ENCODE measurements around the gene BOLL. TPM values are rescaled to one million over a fixed set of nuclear protein-coding genes. Genes with fewer than 3 reads are reported as not detected.
"Not testable (repeated sequence)": the region's sequence is repeated elsewhere in the genome, so short reads cannot be mapped to it uniquely, and the experiment has no call there.

Gene BOLL
- polyA plus RNA-seq, 10 donors = 0.79 to 2.5 (median 1.6) TPM

DNA sequence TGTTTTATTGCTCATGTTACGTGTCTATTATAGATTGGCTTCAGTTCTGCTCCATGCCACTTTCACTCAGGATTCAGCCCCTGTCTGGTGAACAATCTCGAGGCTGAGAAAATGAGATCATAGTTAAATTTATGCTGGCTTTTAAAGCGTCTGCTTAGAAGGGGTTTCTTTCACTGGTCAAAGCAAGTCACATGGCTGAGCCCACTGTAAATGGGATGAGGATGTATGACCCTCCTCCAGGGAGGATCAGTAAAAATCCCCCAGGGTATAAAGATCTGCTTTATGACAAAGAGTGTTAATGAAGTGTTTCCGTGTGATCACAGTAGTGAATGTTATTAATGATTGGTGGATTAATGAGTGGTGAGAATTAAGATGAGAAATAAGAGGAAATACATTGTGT is 13.1 kb upstream of the BOLL start:
- DNase-seq = no peak

DNA sequence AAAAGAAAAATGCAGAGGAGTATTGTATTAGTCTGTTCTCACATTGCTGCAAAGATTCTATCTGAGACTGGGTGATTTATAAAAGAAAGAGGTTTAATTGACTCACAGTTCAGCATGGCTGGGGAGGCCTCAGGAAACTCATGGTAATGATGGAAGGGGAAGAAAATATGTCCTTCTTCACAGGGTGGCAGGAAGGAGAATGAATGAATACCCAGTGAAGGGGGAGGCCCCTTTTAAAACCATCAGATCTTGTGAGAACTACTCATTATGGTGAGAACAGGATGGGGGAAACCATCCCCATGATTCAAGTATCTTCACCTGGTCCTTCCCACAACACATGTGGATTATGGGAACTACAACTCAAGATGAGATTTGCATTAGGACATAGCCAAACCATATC is 10.2 kb upstream of the BOLL start:
- no peak for DNase-seq

DNA sequence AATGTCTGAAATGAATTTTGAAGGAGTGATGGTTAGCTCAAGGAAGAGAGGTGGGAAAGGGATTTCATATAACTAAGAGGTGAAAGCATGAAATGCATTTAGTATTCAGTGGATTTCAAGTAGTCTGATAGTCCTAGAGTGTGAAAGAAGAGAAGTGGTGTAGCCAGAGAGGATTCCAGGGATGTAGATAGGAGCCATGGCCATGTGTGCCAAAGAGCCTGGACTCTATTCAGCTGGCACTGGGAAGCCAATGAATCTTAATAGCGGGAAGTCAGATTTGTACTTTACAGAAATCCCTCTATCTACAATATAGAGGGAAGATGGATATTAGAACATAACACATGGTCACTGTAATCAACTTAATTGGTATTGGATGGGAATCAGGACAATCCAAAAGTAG is 8.3 kb upstream of the BOLL start:
- no peak for DNase-seq

DNA sequence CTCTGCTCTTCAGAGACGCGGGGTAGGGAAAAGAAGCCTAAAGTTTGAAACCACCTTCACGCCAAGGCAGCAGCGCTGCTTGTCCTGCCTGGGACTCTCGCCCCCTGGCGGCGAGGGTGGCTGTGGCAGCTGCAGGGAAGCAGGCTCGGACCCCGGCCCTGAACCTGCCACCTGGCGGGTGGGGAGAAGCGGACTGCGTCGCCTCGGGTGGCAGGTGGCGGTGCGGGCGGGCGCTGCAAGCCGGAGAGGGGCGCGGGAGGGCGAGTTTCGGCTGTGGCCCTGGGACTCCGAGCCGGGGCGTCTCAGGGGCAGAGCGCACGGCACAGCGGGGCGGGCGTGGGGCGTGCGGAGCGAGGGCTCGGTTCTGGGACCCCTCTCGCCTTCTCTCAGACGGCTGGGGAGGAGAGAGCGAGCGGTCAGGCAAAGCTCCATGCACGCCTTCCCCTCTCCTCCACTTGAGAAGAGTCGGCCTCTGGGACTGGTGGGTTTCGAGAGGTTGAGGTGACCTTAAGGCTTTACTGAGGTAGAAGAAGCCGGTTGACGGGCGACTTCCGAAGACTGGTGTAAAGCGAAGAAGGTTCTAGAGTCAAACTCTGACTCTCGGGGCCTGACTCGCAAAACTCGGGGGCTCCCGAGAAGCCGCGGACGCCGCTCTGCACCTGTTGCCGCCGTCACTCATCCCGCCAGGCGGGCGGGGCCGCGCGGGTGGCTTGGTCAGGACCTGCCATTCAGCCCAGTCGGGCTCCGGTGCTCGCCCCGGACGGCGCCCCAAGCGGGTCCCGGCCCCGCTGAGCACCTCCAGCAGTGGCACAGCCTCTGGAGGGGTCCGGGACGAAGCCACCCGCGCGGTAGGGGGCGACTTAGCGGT is 1.1 kb upstream of the BOLL start:
- peak; percentile 36 to 65 (median 36) for DNase-seq

DNA sequence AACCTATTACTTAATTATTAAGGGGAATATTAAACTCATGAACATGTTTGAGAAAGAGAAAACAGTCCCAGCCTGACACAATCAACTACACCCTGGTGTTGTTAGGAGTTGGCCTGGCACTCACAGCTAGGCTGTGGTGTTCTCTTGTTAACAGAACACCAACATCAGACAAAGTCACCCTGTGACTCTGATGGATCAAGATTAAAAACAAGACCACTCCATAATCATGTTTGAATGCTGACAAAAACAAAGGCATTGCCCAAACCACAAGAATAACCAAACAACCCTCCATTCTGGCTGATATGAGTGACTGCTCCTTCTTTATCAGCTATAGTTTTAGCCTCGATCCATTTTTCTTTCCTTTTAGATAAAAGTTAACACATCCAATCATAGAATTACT is 3.0 kb downstream of the BOLL start:
- no peak for DNase-seq

DNA sequence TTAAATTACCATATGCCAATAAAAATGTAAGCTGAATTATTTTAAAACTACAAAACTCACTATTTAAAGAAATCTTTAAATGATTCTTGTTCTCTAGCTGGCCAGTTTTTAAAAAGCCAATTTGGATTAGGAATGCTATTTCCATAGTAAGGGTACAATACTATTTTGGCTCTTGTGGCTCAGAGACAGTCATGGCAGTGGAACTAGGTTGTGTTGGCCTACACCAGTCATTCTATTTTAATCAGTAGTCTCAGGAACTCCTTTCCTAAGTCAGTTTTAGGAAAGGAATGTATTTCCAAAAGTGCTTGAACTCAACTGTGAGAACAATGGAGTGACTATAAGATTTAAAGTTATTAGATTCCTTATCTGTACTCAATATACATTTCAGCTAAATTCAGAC is 5.9 kb downstream of the BOLL start:
- DNase-seq = no peak

DNA sequence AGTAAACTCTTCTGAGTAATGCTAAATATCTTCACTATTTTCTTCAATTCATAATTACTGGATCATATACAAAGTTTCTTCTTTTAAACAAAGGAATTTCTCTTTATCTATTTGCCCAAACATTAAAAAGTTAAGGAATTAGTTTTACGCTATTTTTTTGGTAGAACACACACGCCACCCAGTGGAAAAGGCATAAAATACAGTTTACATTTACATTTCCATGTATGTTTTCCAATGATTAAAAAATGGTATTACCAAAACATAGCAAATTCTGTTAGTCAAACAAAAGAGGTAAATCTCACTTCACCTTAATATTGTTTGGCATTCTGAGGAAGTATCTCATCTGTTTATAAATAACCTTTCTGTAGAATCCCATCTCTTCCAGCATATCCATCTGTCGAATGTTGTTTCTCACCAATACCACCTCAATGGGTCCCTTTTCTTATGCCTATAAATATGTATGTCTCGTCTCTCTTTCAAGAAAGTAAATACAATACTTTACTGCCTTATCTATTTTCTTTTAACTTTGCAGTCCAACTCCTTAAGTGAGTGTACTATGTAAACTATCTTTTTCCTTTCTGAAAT is 7.2 kb downstream of the BOLL start:
- peak; percentile 38 to 54 (median 47) for DNase-seq

DNA sequence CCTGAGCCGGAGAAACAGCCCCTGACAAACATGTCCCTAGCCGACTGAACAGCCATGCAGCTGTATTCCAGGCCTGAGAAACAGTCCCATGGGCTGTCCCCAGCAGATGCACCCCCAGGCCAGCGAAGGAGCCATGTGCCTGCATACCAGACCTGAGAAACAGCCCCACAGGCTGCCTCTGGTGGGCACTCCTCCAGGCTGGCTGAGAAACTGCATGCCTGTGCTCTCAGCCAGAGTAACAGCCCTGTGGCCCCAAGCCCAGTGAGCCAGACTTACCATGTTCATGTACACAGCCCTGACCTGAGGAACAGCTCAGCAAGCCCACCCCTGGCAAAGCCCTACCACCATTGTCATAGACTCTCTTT is 24.8 kb downstream of the BOLL start:
- no peak for DNase-seq

DNA sequence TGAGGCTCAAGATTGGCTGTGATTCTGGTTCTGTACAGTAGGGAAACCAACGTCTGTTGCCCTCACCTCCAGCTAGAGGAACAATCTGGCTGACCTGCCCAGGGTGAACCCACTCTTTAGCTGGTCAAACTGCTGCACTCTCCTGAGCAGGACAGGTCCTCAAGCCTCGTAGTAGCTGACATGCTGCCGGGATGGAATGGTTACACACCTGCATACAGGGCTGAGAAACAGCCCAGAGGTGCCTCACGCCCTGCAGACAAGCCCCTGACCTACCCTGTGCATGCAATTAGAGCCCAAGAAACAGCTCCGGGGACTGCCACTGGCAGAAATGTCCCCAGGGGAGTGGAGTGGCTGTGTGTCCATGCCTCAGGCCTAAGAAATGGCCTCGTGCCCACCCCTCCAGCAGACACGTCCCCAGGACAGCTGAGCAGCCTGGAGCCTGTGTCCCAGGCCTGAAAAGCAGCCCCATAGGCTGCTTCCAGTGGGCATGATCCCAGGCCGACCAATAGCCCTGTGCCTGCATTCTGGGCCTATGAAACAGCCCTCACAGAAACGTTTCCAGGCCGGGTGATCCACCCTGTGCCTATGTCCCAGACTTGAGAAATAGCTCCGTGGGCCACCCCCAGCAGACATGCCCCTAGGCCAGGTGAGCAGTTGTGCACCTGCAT is 25.4 kb downstream of the BOLL start:
- DNase-seq = no peak

DNA sequence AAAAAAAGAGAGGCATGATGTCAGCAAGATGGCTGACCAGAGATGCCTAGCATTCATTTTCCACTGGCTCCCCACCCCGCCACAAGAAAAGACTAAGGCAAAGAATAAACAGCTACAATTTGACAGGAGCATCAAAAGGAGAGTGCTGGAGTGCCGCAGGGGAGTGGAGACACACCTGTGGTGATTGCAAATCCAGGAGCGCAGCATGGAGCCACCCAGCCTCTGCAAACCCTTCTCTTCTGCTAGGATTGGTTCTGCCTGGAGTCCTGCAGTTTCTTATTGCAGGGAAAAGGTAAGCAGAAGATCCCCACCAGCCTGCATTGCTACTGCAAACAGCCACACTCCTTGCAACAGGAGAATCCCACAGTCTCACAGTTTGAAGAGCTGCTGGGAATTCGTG is 26.1 kb downstream of the BOLL start:
- no peak for DNase-seq

DNA sequence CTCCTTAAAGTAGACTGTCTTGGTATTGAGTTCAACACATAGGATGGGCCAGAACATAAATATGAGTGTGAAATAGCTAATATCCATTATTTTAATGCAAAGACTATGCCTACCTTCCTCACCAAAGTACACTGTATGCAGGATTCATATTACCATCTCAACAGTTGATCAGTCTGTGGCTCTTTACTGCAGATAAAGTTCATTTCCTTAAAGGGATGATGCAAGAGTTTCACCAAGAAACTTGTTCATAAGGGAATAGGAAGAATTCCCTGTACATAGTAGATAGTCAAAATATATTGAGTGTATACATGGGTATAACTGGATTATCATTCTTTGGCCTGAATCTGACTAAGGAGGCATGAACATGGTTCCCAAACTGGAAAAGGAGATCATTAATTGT is 44.9 kb downstream of the BOLL start:
- DNase-seq = no peak

DNA sequence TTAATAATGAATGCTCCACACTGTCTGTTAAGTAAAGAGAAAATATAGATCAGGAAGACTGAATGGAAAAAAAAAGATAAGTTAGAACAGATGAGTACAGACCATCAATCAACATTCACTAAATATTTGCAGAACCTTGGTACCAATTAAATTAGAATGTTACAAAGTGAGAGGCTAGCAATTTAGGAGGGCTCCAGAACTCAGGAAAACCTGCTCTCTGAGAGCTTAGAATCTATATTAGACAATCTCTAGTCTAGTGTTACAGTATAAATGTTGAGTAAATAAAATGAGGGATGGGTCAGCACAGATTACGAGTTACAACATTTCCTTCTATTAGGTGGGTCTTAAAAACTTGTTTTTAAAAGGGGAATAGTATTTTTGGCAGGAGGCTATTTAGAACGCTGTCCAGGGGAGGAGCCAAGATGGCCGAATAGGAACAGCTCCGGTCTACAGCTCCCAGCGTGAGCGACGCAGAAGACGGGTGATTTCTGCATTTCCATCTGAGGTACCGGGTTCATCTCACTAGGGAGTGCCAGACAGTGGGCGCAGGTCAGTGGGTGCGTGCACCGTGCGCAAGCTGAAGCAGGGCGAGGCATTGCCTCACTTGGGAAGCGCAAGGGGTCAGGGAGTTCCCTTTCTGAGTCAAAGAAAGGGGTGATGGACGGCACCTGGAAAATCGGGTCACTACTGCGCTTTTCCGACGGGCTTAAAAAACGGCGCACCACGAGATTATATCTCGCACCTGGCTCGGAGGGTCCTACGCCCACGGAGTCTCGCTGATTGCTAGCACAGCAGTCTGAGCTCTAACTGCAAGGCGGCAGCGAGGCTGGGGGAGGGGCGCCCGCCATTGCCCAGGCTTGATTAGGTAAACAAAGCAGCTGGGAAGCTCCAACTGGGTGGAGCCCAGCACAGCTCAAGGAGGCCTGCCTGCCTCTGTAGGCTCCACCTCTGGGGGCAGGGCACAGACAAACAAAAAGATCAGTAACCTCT is 56.3 kb downstream of the BOLL start:
- DNase-seq = not testable (repeated sequence)

DNA sequence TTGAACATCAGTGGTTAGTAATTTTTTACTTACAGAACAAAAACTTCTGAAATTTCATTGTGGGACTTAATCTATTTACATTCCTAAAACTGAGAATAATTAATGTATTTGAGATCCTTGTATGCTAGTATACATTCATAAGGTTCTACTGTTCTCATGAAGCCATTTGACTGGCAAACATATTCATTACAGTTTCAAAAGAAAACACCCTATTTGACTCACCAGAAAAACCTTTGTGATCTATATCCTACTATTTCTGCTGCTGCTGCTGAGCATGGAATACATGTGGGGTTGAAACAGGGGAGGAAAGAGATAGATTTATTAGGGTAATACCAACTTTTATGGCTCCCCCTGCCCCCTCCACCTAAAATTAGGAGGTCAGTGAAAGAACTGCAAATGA is 58.1 kb downstream of the BOLL start:
- no peak for DNase-seq

DNA sequence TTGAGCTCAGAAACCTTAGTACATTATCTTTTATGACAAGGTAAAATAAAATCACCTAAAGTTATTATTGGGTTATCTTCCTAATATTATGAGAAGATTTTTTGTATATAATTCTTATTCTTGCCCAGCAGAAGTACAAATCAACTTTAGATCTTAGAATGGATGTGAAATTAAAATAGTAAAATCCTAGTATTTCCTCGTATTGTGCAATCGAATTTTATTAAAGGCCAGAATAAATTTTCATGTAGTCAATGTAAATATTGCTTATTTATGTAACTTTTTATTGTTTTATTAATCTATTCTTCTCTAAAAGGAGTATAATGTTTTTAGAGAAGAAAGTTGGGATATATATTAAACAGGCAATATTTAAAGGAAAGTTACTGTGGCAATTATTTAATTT is 67.3 kb downstream of the BOLL start:
- no peak for DNase-seq

DNA sequence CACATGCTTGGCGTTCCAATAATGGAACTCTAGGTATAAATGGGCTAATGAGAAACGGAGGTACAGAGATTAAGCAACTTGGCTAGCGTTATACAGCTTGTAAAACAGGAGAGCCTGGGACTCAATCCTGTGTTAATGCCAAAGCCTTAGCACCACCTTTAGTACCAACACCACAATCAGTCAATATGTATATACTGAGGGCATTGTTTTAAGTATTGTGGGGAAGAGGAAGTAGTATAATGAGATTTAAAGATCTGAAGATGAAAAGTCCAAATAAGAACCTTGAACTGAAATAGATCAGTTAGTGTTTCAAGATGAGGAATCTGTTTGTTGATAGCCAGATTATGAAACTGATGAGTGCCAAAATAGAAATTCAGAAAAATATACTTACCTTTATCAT is 71.8 kb downstream of the BOLL start:
- no peak for DNase-seq

DNA sequence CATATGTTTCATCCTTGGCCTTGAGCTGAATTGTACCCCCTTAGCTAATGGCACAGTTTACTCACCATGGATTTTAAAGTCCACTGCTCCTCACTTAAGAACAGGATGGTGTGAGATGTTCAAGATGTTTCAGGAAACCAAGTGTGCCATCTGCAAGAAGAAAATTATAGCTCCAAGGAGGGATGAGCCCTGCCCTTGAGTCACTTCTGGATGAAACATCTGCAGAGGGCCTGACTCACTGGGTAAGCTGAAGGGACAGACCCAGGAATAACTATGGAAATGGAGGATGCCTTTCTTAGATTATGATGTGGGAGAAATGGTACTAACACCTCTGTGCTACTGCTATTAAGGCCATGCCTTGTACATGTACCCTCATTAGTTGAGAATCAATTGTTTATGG is 73.5 kb downstream of the BOLL start:
- no peak for DNase-seq

DNA sequence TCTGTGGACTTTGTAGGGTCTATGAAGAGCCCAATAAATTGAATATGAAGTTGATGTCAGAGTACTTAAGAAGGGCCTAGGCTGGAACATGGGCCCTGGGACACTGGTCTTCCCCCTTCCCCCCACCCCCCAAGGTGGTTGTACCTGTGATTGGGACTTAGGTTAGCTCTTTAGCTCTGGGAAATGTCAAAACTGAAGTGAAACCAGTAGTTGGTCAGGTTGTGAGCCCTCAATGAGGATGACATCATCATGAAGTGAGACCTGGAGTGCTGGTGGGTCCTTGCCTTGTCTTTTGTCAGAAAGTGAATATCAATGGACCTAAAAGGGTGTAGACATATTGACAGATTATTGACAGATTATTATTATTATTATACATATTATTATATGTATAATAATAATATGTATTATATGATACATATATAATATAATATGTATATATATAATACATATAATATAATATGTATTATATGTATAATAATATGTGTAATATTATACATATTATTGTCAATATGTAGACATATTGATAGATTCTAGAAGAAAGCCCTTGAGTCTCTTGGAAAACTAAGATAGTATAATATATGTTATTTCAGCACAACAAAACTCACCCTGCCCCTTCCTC is 74.6 kb downstream of the BOLL start:
- no peak for DNase-seq

DNA sequence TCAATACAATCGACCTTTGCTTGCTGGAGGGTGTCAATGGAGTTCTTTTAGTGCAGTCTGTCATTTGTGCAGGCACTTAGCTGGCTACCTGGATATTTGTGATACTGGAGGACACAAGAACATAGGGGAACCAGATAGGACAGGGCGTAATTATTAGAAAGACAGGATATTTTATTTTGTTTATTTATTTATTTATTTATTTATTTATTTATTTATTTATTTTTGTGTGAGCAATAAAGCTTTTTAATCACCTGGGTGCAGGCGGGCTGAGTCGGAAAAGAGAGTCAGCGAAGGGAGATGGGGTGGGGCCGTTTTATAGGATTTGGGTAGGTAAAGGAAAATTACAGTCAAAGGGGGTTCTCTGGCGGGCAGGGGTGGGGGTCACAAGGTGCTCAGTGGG is 76.0 kb downstream of the BOLL start:
- DNase-seq = not testable (repeated sequence)

DNA sequence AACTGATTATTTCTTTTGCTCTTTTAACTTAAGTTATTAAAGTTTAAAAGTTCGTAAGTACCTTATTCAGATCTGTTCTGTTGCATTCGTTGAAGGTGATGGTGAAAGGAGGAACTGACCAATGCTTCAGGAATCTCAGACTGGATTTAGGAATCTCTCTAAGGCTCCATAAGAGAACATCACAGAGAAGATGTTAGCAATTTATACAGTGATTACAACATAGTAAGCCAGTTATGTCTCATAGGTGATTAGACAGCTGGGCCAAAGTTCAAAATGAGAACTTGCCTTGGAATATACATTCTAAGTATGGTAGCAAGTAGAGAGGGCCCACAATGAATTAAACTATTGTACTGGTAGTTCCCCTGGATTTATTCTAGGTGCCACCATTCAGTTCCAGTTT is 76.8 kb downstream of the BOLL start:
- peak in 1 of 3 donors; percentile 26 for DNase-seq

DNA sequence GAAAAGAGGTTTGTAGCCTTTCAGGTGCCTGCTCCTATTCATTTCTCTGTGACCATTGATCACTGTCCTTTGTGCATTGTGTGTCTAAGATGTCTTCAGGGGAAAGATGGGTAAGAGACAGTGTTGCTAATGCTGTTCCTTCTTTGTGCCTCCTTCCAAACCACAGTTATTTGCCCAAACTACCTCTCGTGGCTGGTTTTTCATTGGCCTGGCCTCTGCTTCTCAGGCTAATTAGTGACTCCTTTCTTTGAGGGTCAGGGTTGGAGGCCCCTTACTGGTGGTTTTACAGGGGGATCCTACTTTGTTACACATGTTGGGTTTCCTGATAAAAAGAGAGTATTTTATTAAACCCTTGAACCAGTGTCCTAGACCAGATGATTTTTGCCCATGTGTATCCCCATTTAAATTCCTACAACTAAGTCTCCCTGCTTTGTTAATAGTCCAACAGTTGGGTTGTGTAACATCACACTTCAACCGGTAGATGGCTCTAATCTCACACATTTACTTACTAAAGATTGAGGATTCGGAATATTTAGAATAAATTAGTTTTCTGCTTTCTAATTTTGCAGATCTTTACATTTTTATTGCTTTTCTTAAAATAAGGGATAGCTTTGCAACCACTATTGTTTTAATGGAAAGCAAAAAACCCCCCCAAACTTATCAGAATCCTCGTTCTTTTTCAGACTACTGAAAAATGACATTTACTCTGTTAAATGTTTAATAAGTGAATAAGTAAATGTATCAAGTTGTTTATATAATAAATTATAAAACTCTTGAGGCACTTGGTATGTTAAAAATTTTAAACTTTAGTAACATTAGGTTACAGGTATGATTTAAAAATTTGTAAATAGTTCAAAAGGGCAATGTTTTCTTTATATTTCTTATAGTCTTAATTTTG is 77.6 kb downstream of the BOLL start:
- peak in 2 of 3 donors; percentile 26 to 48 for DNase-seq

All from muscle of back (tissue), 11 donors.